Smooth muscle cell (in vitro differentiated cells): Measurements from ENCODE around the gene ALPP. TPM values are rescaled to one million over a fixed set of nuclear protein-coding genes. Genes with fewer than 3 reads are reported as not detected.
"Not testable (repeated sequence)": the region's sequence is repeated elsewhere in the genome, so short reads cannot be mapped to it uniquely, and the experiment has no call there.

ENCODE experiments used
- DNase-seq: peaks from one replicate; lab custom pipeline; 2025; ENCODE audit not compliant: unreplicated experiment; lab: John Stamatoyannopoulos, UW
- H2AFZ ChIP-seq: fragments of 200-600 bp; sonication (generic); 2 replicates; pipeline ENCODE4 v1.6.0; 2016; ENCODE audit warnings: antibody characterized with exemption, low read depth, mild to moderate bottlenecking
- H3F3A ChIP-seq: fragments of 200-600 bp; sonication (generic); 2 replicates; pipeline ENCODE4 v1.6.0; 2017; ENCODE audit warnings: antibody characterized with exemption, low read depth
- H3K27ac ChIP-seq: fragments of 200-600 bp; sonication (generic); 2 replicates; pipeline ENCODE4 v1.5.1; 2016; ENCODE audit warnings: low read depth, mild to moderate bottlenecking
- H3K27me3 ChIP-seq: fragments of 200-600 bp; sonication (generic); 2 replicates; pipeline ENCODE4 v1.6.1; 2016; ENCODE audit warnings: low read depth, mild to moderate bottlenecking
- H3K36me3 ChIP-seq: fragments of 200-600 bp; sonication (generic); 2 replicates; pipeline ENCODE4 v1.5.1; 2016; ENCODE audit warnings: low read depth
- H3K4me1 ChIP-seq: fragments of 200-600 bp; sonication (generic); 2 replicates; pipeline ENCODE4 v1.5.1; 2016; ENCODE audit warnings: low read depth
- H3K4me2 ChIP-seq: fragments of 200-600 bp; sonication (generic); 2 replicates; pipeline ENCODE4 v1.6.0; 2016; ENCODE audit warnings: mild to moderate bottlenecking
- H3K4me3 ChIP-seq: fragments of 200-600 bp; sonication (generic); 2 replicates; pipeline ENCODE4 v1.5.1; 2016; ENCODE audit warnings: mild to moderate bottlenecking
- H3K79me2 ChIP-seq: fragments of 200-600 bp; sonication (generic); 2 replicates; pipeline ENCODE4 v1.6.0; 2016; ENCODE audit warnings: low read depth, mild to moderate bottlenecking
- H3K9ac ChIP-seq: fragments of 200-600 bp; sonication (generic); 2 replicates; pipeline ENCODE4 v1.6.0; 2016; ENCODE audit warnings: low read depth
- H3K9me3 ChIP-seq: fragments of 200-600 bp; sonication (generic); replicated peaks from 2 replicates; pipeline ENCODE4 v1.5.1; 2016; ENCODE audit warnings: low read depth
- H4K20me1 ChIP-seq: fragments of 200-600 bp; sonication (generic); 2 replicates; pipeline ENCODE4 v1.6.0; 2016; ENCODE audit warnings: low read depth
- CTCF ChIP-seq: fragments of 200-600 bp; sonication (generic); IDR thresholded peaks from 2 replicates; pipeline ENCODE4 v1.5.1; 2017; ENCODE audit warnings: borderline replicate concordance, mild to moderate bottlenecking, antibody characterized with exemption; ENCODE audit not compliant: insufficient read depth, poor library complexity, severe bottlenecking
- WGBS: methylation state at CpG from one replicate; pipeline ENCODE4 v1.1.7; 2016; ENCODE audit warnings: low lambda C conversion rate; 5-methylcytosine and 5-hydroxymethylcytosine counted together
- polyA plus RNA-seq: library from polyadenylated mRNA; unstranded; fragments of >200 nt; fragmentation: Nextera tagmentation; extraction: Ambion mirVana; gene quantifications from 2 replicates; pipeline ENCODE4 v1.2.1, GENCODE V29; 2016
- total RNA-seq: library from RNA; depleted of rRNA; stranded (reverse); fragments of >200 nt; gene quantifications from 2 replicates; pipeline ENCODE4 v1.2.3, GENCODE V29; 2014

Gene ALPP
- total and polyA plus RNA-seq, 2 experiments from 2014 or later, result 0.22 TPM; not detected in 1

GRCh38 chr2:232353660-232354059 lies 24.9 kb upstream of the ALPP start:
- 91% methylated on average over 7 of the region's 7 CpGs for WGBS
- Histone ChIP-seq H3K4me3 (no peak overlapping the region), H3K79me2 (no peaks in the 10 kb centered on the region), H3K36me3 (no peaks in the 10 kb centered on the region), H3K27ac (no peak overlapping the region), H3K9me3 (no peaks in the 10 kb centered on the region), H3F3A (no peaks in the 10 kb centered on the region), H3K27me3 (no peaks in the 10 kb centered on the region), H3K9ac (no peak overlapping the region), H2AFZ (no peak overlapping the region), H4K20me1 (no peaks in the 10 kb centered on the region), H3K4me1 (no peaks in the 10 kb centered on the region), H3K4me2 (no peak overlapping the region)
- TF ChIP-seq CTCF, result no peak
- no peak for DNase-seq

- H3K27me3 ChIP-seq, result no peaks in the 10 kb centered on the region
- H3K4me1 ChIP-seq, result no peaks in the 10 kb centered on the region
- no peaks in the 10 kb centered on the region for H3K9me3 ChIP-seq
- H2AFZ ChIP-seq, result no peak overlapping the region
- H3F3A ChIP-seq, result no peaks in the 10 kb centered on the region
- H3K79me2 ChIP-seq, result no peaks in the 10 kb centered on the region
- TF ChIP-seq CTCF, result no peak
- H3K4me3 ChIP-seq, result no peak overlapping the region
- no peak for DNase-seq
- no peak overlapping the region for H3K27ac ChIP-seq
- no peaks in the 10 kb centered on the region for H3K36me3 ChIP-seq
- H3K4me2 ChIP-seq, result no peak overlapping the region
- H4K20me1 ChIP-seq, result no peaks in the 10 kb centered on the region
- 97% methylated on average over 5 of the region's 5 CpGs for WGBS
- no peak overlapping the region for H3K9ac ChIP-seq
Observed at GRCh38 chr2:232354069-232354468, 24.5 kb upstream of the ALPP start.

- H3K9me3 ChIP-seq, result no peaks in the 10 kb centered on the region
- H3K79me2 ChIP-seq, result no peaks in the 10 kb centered on the region
- no peak for DNase-seq
- no peak overlapping the region for H3K4me3 ChIP-seq
- H3K27me3 ChIP-seq, result no peaks in the 10 kb centered on the region
- H3K4me2 ChIP-seq, result no peak overlapping the region
- H3K4me1 ChIP-seq, result no peaks in the 10 kb centered on the region
- H3K36me3 ChIP-seq, result no peaks in the 10 kb centered on the region
- H3K27ac ChIP-seq, result no peak overlapping the region
- 96% methylated on average over 5 of the region's 5 CpGs for WGBS
- H3F3A ChIP-seq, result no peaks in the 10 kb centered on the region
- TF ChIP-seq CTCF, result no peak
- no peak overlapping the region for H2AFZ ChIP-seq
- no peak overlapping the region for H3K9ac ChIP-seq
- H4K20me1 ChIP-seq, result no peaks in the 10 kb centered on the region
Observed at GRCh38 chr2:232361646-232362045, 16.9 kb upstream of the ALPP start.

- Histone ChIP-seq H3K79me2 (no peaks in the 10 kb centered on the region), H3K9me3 (no peaks in the 10 kb centered on the region), H4K20me1 (no peaks in the 10 kb centered on the region), H3K9ac (no peak overlapping the region), H3K4me2 (no peak overlapping the region), H3K4me1 (no peaks in the 10 kb centered on the region), H2AFZ (no peak overlapping the region), H3K4me3 (no peak overlapping the region), H3F3A (no peaks in the 10 kb centered on the region), H3K27me3 (no peaks in the 10 kb centered on the region), H3K36me3 (no peaks in the 10 kb centered on the region), H3K27ac (no peak overlapping the region)
- TF ChIP-seq CTCF, result no peak
- no peak for DNase-seq
- WGBS, result 82% methylated on average over 8 of the region's 8 CpGs
Observed at GRCh38 chr2:232362174-232362900, 16.2 kb upstream of the ALPP start.

- H3K36me3 ChIP-seq, H3K9ac ChIP-seq, H3F3A ChIP-seq, H3K4me2 ChIP-seq, H3K27me3 ChIP-seq, H2AFZ ChIP-seq, H3K27ac ChIP-seq, H4K20me1 ChIP-seq, H3K9me3 ChIP-seq, H3K79me2 ChIP-seq, H3K4me3 ChIP-seq, H3K4me1 ChIP-seq, DNase-seq: not testable (repeated sequence)
- WGBS, result 86% methylated on average over 10 of the region's 12 CpGs
Observed at GRCh38 chr2:232363064-232363783, 15.3 kb upstream of the ALPP start.
